PFSK-1 (cell line): ENCODE results near the gene OR52D1.

ENCODE experiments used
- POLR2AphosphoS5 ChIP-seq: IDR thresholded peaks from 2 replicates; pipeline ENCODE4 v1.6.1; 2012; ENCODE audit warnings: low read depth, mild to moderate bottlenecking, control low read depth, low read length, moderate library complexity
- SIN3A ChIP-seq: IDR thresholded peaks from 2 replicates; pipeline ENCODE4 v1.6.1; 2012; ENCODE audit warnings: mild to moderate bottlenecking, low read length, moderate library complexity, borderline replicate concordance; ENCODE audit not compliant: insufficient read depth
- TAF1 ChIP-seq: IDR thresholded peaks from 2 replicates; pipeline ENCODE4 v1.6.1; 2012; ENCODE audit warnings: low read length, control low read depth, borderline replicate concordance; ENCODE audit not compliant: insufficient read depth

GRCh38 chr11:5505363-5506048 is 17.0 kb downstream of the OR52D1 start:
- TF ChIP-seq SIN3A: no peak
- no peak for TF ChIP-seq POLR2AphosphoS5
- peak; percentile 42; the same call in 1 of the 2 replicates for TF ChIP-seq TAF1
